HepG2 (cell line): ENCODE data around the gene PA2G4. TPM values are rescaled to one million over a fixed set of nuclear protein-coding genes. Genes with fewer than 3 reads are reported as not detected.

Source experiments
- ATAD3A ChIP-seq: sonication (generic); formaldehyde crosslinking; IDR thresholded peaks from 2 replicates; pipeline ENCODE4 v1.4.0; 2020; ENCODE audit warnings: missing genetic modification reagents
- CC2D1A ChIP-seq: sonication (generic); formaldehyde crosslinking; IDR thresholded peaks from 2 replicates; pipeline ENCODE4 v1.8.1; 2023; ENCODE audit warnings: mild to moderate bottlenecking, missing genetic modification reagents
- DMAP1 ChIP-seq: IDR thresholded peaks from 2 replicates; pipeline ENCODE4 v1.6.1; 2016
- FOXK1 ChIP-seq: sonication (generic); formaldehyde crosslinking; IDR thresholded peaks from 2 replicates; pipeline ENCODE4 v1.4.0; 2020; ENCODE audit warnings: low read depth, missing genetic modification reagents, borderline replicate concordance
- KLF13 ChIP-seq: sonication (generic); formaldehyde crosslinking; IDR thresholded peaks from 2 replicates; pipeline ENCODE4 v1.4.0; 2020; ENCODE audit warnings: mild to moderate bottlenecking, missing genetic modification reagents
- MIER2 ChIP-seq: IDR thresholded peaks from 2 replicates; pipeline ENCODE4 v1.6.1; 2016; ENCODE audit warnings: missing biosample characterization, missing genetic modification reagents
- NPAS2 ChIP-seq: sonication (generic); formaldehyde crosslinking; IDR thresholded peaks from 2 replicates; pipeline ENCODE4 v1.8.0; 2022; ENCODE audit warnings: mild to moderate bottlenecking, missing genetic modification reagents, borderline replicate concordance
- NR2C2 ChIP-seq: sonication (generic); formaldehyde crosslinking; IDR thresholded peaks from 2 replicates; pipeline ENCODE4 v1.4.0; 2020; ENCODE audit warnings: missing genetic modification reagents, mild to moderate bottlenecking, moderate library complexity, borderline replicate concordance
- RFX3 ChIP-seq: IDR thresholded peaks from 2 replicates; pipeline ENCODE4 v1.6.1; 2016; ENCODE audit warnings: missing biosample characterization, missing genetic modification reagents
- SNAI1 ChIP-seq: sonication (generic); formaldehyde crosslinking; IDR thresholded peaks from 2 replicates; pipeline ENCODE4 v1.5.0; 2020; ENCODE audit warnings: mild to moderate bottlenecking, missing genetic modification reagents, borderline replicate concordance
- ZBTB37 ChIP-seq: sonication (generic); formaldehyde crosslinking; IDR thresholded peaks from 2 replicates; pipeline ENCODE4 v1.4.0; 2020; ENCODE audit warnings: mild to moderate bottlenecking, missing genetic modification reagents
- ZNF10 ChIP-seq: sonication (generic); formaldehyde crosslinking; IDR thresholded peaks from 2 replicates; pipeline ENCODE4 v1.4.0; 2020; ENCODE audit warnings: mild to moderate bottlenecking, low read depth, missing genetic modification reagents, borderline replicate concordance
- ZNF160 ChIP-seq: sonication (generic); formaldehyde crosslinking; IDR thresholded peaks from 2 replicates; pipeline ENCODE4 v1.8.0; 2022; ENCODE audit warnings: mild to moderate bottlenecking, inconsistent platforms, missing genetic modification reagents
- ZNF224 ChIP-seq: sonication (generic); formaldehyde crosslinking; IDR thresholded peaks from 2 replicates; pipeline ENCODE4 v1.5.0; 2020; ENCODE audit warnings: mild to moderate bottlenecking, missing genetic modification reagents
- ZNF383 ChIP-seq: sonication (generic); formaldehyde crosslinking; IDR thresholded peaks from 2 replicates; pipeline ENCODE4 v1.4.0; 2020; ENCODE audit warnings: missing genetic modification reagents, mild to moderate bottlenecking, borderline replicate concordance
- ZNF431 ChIP-seq: sonication (generic); formaldehyde crosslinking; IDR thresholded peaks from 2 replicates; pipeline ENCODE4 v1.9.0; 2022; ENCODE audit warnings: missing genetic modification reagents, low read depth, mild to moderate bottlenecking, borderline replicate concordance
- ZNF777 ChIP-seq: sonication (generic); formaldehyde crosslinking; IDR thresholded peaks from 2 replicates; pipeline ENCODE4 v1.4.0; 2020; ENCODE audit warnings: missing genetic modification reagents
- ZNF782 ChIP-seq: sonication (generic); formaldehyde crosslinking; IDR thresholded peaks from 2 replicates; pipeline ENCODE4 v1.4.0; 2020; ENCODE audit warnings: missing genetic modification reagents, mild to moderate bottlenecking, borderline replicate concordance
- polyA plus RNA-seq, 8 experiments: library from polyadenylated mRNA; depleted of rRNA in 3 of 8; stranded (reverse) in 7 of 8; unstranded in 1 of 8; fragments of >200 nt; fragmentation: Illumina TruSeq in 4 of 8; extraction: Trizol in 4 of 8; gene quantifications; 2 replicates each; pipeline versions ENCODE4 v1.2.1 to v1.2.3, GENCODE V29; 2011 to 2016; ENCODE audit warnings: low read depth in 4 of 8, missing spikeins in 1 of 8, mixed read lengths in 1 of 8; ENCODE audit not compliant: insufficient read depth in 1 of 8
- total RNA-seq, 5 experiments: library from RNA; depleted of rRNA; stranded (reverse); fragments of >200 nt; fragmentation: Illumina TruSeq; extraction: Trizol; gene quantifications; 2 replicates each; pipeline ENCODE4 v1.2.3, GENCODE V29; 2016; ENCODE audit warnings: low read depth in 1 of 5
- TF ChIP-seq, protein P1 (sequence below): sonication (generic); formaldehyde crosslinking; IDR thresholded peaks from 2 replicates; pipeline ENCODE4 v1.4.0; 2020; ENCODE audit warnings: mild to moderate bottlenecking, low read depth, missing genetic modification reagents
- TF ChIP-seq, protein P2 (sequence below): sonication (generic); formaldehyde crosslinking; IDR thresholded peaks from 2 replicates; pipeline ENCODE4 v1.4.0; 2020; ENCODE audit warnings: missing genetic modification reagents, borderline replicate concordance
- TF ChIP-seq, protein P3 (sequence below): sonication (generic); formaldehyde crosslinking; IDR thresholded peaks from 2 replicates; pipeline ENCODE4 v1.8.1; 2023; ENCODE audit warnings: missing genetic modification reagents, inconsistent platforms, borderline replicate concordance

The PA2G4 gene
- total and polyA plus RNA-seq, 2 of the 13 experiments (the other 11 are each of a cell fraction or from before 2014, with no cell fraction given): 147 to 240 TPM

DNA sequence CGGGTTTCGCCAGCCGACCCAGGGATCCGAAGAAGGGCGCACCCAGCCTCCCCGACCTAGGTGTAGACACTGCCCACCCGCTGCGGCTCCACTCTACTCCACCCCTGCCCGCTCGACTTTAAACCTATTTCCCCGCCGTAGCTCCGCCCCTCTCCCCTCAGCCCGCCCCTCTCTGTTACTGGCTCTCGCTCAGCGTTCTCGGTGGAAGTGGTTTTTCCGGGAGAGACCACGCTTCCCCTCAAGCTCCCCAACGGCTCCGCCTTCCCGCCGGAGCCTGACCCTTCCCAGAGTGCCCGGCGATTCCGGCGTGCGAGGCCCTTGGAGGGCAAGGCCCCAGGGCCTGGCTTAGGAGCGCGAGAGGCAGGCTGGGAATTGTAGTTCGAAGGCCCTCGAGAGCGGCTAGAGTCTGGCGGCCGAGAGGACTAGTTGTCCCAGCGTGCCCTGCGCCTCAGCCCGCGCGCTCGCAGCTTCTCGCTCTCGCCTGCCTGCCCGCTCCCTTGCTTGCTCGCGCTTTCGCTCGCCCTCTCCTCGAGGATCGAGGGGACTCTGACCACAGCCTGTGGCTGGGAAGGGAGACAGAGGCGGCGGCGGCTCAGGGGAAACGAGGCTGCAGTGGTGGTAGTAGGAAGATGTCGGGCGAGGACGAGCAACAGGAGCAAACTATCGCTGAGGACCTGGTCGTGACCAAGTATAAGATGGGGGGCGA, at the start of gene PA2G4 (continued):
- TF ChIP-seq CC2D1A (CRISPR knock-in tag) (no peak), MIER2 (CRISPR knock-in tag) (no peak), ZNF782 (CRISPR knock-in tag) (no peak), ZNF383 (peak; percentile 70; the same call in 1 of the 2 replicates), SNAI1 (CRISPR knock-in tag) (no peak), RFX3 (CRISPR knock-in tag) (no peak), NPAS2 (CRISPR knock-in tag) (no peak), ZNF160 (CRISPR knock-in tag) (peak; percentile 54; the same call in 1 of the 2 replicates), DMAP1 (CRISPR knock-in tag) (peak; percentile 93), NR2C2 (CRISPR knock-in tag) (peak; percentile 97), ATAD3A (CRISPR knock-in tag) (no peak), ZBTB37 (CRISPR knock-in tag) (no peak), ZNF224 (CRISPR knock-in tag) (peak; percentile 90; the same call in 1 of the 2 replicates), ZNF10 (CRISPR knock-in tag) (no peak), ZNF777 (CRISPR knock-in tag) (no peak; the same call in none of the 2 replicates), FOXK1 (CRISPR knock-in tag) (no peak), KLF13 (peak; percentile 76; the same call in 1 of the 2 replicates), ZNF431 (no peak; the same call in 1 of the 2 replicates)
- TF ChIP-seq, protein P1, sequence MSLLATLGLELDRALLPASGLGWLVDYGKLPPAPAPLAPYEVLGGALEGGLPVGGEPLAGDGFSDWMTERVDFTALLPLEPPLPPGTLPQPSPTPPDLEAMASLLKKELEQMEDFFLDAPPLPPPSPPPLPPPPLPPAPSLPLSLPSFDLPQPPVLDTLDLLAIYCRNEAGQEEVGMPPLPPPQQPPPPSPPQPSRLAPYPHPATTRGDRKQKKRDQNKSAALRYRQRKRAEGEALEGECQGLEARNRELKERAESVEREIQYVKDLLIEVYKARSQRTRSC: peak; percentile 52; the same call in 1 of the 2 replicates
- TF ChIP-seq, protein P2, sequence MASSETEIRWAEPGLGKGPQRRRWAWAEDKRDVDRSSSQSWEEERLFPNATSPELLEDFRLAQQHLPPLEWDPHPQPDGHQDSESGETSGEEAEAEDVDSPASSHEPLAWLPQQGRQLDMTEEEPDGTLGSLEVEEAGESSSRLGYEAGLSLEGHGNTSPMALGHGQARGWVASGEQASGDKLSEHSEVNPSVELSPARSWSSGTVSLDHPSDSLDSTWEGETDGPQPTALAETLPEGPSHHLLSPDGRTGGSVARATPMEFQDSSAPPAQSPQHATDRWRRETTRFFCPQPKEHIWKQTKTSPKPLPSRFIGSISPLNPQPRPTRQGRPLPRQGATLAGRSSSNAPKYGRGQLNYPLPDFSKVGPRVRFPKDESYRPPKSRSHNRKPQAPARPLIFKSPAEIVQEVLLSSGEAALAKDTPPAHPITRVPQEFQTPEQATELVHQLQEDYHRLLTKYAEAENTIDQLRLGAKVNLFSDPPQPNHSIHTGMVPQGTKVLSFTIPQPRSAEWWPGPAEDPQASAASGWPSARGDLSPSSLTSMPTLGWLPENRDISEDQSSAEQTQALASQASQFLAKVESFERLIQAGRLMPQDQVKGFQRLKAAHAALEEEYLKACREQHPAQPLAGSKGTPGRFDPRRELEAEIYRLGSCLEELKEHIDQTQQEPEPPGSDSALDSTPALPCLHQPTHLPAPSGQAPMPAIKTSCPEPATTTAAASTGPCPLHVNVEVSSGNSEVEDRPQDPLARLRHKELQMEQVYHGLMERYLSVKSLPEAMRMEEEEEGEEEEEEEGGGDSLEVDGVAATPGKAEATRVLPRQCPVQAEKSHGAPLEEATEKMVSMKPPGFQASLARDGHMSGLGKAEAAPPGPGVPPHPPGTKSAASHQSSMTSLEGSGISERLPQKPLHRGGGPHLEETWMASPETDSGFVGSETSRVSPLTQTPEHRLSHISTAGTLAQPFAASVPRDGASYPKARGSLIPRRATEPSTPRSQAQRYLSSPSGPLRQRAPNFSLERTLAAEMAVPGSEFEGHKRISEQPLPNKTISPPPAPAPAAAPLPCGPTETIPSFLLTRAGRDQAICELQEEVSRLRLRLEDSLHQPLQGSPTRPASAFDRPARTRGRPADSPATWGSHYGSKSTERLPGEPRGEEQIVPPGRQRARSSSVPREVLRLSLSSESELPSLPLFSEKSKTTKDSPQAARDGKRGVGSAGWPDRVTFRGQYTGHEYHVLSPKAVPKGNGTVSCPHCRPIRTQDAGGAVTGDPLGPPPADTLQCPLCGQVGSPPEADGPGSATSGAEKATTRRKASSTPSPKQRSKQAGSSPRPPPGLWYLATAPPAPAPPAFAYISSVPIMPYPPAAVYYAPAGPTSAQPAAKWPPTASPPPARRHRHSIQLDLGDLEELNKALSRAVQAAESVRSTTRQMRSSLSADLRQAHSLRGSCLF (CRISPR knock-in tag): no peak
- TF ChIP-seq, protein P3, sequence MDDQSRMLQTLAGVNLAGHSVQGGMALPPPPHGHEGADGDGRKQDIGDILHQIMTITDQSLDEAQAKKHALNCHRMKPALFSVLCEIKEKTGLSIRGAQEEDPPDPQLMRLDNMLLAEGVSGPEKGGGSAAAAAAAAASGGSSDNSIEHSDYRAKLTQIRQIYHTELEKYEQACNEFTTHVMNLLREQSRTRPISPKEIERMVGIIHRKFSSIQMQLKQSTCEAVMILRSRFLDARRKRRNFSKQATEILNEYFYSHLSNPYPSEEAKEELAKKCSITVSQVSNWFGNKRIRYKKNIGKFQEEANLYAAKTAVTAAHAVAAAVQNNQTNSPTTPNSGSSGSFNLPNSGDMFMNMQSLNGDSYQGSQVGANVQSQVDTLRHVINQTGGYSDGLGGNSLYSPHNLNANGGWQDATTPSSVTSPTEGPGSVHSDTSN: 0 out of 2 replicates have a peak, but pooled peaks have one; percentile 63
